GM21367 (cell line): ENCODE measurements around the gene GJC2.

ENCODE experiments used
- ATAC-seq: cut with Tn5 transposase; IDR thresholded peaks from one replicate; pipeline ENCODE4 v1.9.1; 2021; ENCODE audit not compliant: unreplicated experiment

The GJC2 gene

DNA sequence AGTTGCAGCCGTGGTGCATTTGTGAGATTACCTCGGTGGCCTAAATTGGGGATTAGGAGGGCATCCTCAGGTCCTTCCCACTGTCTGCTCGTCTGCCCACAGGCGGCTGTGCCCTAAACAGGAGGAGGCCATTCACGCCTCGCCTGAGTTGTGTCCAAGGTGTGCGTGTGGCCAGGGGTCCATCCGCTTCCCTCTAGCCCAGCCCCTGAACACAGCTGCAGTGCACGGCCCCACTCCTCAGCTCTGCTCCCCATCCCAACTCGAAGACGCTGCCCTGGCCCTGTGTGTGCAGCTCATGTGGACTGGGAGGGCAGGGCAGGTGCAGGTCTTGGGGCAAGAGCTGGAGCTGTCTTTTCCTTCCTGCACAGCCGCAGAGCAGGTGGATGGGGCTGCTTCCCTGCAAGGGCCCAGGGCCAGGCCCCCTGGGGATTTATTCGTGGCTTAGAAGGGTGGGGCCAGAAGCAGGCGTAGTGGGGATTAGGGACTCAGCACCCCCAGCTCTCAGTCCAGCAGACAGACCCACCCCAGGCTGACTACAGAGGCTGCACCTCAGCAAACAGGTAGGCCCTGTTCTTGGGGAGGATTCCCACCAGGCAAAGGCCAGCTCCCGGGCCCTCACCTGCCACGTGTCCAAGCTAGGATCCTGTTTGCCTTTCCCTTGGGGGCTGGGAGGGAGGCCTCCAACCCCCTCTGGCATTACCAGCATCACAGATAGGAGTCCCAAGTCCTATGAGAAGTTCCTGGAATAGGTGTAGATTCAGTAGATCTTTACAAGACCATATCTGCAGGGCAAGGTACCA lies 5.3 kb upstream of the GJC2 start:
- no peak for ATAC-seq

DNA sequence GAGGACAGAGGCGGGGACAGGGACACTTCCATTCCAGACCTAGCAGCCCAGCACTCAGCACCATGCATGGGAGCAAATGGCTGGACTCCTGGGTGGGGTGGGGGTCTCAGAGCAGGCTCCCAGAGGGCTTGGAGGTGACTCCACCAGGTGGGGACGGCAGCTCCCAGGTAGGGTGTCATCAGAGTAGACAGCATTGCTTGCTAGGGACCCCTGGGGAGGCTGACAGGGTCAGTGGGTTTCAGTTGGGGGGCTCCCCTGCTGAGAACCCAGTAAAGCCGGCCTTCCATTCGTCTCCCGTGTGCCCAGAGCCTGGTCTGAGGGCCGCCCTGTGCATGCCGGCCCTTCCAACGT lies 4.8 kb upstream of the GJC2 start:
- ATAC-seq, result no peak

- no peak for ATAC-seq
Observed at GRCh38 chr1:228145463-228146416, 4.0 kb upstream of the GJC2 start.

- ATAC-seq, result no peak
Observed at GRCh38 chr1:228146417-228147150, 3.1 kb upstream of the GJC2 start.

DNA sequence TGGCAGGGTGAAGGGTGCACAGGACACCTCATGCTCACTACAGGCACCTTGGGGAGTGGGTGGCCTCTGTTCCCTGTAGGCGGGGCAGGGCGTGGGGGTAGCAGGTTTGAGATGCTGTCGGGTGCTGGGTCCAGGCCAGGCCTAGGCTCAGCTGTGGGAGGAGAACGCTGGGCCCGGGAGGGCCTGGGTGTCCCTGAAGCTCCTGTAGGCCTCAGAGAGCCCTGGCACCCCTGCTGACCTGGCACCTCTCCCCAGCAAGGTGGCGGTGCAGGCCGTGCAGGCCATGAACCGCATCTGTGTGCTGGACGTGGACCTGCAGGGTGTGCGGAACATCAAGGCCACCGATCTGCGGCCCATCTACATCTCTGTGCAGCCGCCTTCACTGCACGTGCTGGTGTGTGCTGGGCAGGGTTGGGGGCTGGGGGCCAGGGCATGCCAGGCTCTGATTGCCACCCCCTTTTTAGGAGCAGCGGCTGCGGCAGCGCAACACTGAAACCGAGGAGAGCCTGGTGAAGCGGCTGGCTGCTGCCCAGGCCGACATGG lies 2.5 kb upstream of the GJC2 start:
- ATAC-seq, result no peak

DNA sequence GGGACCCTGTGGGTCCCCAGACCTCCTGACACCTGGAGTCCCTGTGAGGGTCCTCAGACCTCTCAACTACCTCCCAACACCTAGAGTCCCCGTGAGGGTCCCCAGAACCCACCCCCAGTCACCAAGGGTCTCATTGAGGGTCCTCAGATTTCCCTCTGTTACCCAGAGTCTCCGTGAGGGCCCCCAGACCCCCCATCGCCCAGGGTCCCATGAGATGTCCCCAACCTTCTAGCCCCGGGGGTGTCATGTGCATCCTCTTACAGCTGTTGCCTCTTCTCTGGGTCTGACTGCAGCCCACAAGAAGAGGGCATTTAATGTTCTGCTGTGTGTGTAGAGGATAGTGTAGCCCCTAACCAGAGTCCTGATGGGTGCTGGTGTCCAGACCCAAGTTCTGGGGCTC lies 2.0 kb upstream of the GJC2 start:
- no peak for ATAC-seq

DNA sequence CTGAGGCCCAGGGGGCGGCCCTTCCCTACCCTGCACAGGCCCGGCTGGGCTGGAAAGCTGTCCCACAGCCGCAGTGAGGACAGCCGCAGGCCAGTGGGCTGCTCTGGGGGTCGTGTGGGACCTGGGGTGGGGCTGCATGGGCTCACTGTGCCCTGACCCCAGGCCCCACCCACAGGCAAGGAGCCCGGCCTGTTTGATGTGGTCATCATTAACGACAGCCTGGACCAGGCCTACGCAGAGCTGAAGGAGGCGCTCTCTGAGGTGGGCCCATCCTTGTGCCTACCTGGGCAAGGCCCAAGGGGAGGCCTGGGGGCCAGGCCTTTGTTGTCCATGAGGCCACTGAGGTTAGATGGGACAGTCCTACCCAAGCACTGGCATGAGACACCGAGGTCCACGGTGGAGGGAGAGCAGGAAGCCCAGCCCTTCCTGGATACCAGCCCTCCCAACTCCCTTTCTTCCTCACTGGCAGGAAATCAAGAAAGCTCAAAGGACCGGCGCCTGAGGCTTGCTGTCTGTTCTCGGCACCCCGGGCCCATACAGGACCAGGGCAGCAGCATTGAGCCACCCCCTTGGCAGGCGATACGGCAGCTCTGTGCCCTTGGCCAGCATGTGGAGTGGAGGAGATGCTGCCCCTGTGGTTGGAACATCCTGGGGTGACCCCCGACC lies 1.4 kb upstream of the GJC2 start:
- no peak for ATAC-seq

DNA sequence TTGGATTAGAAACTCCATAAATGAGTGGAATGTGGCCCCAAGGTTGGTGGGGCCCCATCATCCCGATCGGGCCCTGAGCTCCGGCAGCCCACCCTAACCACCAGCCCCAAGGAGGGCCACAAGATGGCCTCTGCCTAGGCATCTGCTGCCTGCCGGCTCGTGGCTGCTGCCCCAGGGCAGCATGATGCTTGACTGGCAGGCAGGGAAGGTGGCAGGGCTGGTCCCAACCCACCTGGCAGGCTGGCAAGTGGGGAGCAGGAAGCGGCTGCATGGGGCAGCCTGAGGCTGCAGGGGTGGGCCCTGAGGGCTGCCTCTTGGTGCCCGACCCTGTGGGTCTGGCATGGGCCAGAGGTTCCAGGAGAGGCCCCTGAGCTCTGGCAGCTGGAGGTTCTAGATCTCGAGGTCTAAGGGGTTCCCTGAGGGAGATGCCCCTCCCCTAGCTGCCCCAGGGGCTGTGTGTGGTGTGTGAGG lies 760 bp upstream of the GJC2 start:
- ATAC-seq, result no peak

- no peak for ATAC-seq
Observed at GRCh38 chr1:228150120-228150460, 360 bp downstream of the GJC2 start.

DNA sequence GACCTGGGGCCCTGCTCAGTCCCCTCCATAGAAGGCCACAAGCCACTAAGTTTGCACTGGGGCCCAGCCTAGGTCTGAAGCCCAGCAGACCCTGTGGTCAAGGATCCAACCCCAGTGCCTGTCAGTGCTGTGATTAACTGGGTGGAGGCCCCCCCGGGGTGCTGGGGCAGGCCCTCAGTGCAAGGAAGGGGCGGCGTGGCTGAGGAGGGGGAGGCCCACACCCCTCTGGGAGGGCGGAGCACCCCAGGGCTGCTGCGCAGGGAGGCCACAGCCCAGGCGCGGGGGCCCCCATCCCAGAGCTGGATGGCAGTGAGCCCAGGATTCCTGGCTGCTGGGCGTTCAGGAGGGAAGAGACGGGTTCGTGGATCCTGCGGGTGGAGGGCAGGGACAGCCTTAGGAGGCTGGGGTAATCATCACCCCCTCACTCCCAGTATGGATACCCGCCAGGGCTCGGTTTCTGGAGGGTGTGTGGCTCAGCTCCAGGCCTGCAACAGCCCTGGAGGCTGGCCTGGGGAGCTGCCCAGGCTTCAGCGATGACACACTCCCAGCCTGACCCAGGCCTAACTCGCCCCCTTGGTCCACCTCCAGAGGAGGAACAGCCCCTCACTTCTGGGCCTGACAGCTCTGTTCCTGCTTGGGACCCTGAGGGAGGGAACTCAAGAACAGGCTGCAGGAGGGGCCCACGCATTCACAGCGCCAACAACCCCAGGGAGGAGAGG lies 890 bp downstream of the GJC2 start:
- ATAC-seq, result no peak

DNA sequence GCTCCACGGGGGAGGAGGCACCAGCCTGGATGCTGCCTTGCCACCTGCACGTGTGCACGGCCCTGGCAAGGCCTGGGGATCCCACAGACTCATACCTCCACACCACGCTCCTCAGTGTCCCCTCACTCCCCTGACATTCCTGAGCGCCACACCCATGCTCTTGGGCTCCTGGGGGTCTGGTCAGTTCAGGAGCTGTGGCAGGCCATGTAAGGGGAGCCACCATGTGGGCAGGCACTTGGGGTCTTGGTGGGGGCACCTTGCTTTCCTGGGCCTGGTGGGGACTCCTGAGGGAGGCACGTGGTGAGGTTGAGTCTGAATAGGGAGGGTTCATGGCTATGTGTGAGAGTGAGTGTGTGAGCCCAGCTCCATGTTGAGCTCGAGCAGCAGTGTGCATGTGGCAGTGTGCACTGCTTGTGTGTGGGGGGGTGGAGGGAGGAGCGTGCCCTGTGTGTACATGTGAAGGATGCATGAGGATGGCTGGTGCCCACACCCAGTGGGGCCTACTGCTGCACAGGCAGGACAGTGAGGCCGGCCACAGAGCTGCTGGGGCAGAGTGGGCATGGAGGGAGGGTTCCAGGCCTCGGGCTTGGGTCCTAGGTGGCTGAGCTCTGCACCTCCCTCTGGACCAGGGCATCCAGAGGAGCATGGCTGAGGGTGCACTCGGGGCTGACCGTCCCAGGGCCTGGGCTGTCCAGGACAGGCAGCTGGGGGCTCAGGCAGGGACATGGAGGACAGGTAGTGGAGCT lies 1.6 kb downstream of the GJC2 start:
- ATAC-seq, result no peak

GRCh38 chr1:228152097-228152917 lies 2.6 kb downstream of the GJC2 start:
- no peak for ATAC-seq

- no peak for ATAC-seq
Observed at GRCh38 chr1:228152918-228153258, 3.2 kb downstream of the GJC2 start.

- no peak for ATAC-seq
Observed at GRCh38 chr1:228154021-228154669, 4.4 kb downstream of the GJC2 start.

DNA sequence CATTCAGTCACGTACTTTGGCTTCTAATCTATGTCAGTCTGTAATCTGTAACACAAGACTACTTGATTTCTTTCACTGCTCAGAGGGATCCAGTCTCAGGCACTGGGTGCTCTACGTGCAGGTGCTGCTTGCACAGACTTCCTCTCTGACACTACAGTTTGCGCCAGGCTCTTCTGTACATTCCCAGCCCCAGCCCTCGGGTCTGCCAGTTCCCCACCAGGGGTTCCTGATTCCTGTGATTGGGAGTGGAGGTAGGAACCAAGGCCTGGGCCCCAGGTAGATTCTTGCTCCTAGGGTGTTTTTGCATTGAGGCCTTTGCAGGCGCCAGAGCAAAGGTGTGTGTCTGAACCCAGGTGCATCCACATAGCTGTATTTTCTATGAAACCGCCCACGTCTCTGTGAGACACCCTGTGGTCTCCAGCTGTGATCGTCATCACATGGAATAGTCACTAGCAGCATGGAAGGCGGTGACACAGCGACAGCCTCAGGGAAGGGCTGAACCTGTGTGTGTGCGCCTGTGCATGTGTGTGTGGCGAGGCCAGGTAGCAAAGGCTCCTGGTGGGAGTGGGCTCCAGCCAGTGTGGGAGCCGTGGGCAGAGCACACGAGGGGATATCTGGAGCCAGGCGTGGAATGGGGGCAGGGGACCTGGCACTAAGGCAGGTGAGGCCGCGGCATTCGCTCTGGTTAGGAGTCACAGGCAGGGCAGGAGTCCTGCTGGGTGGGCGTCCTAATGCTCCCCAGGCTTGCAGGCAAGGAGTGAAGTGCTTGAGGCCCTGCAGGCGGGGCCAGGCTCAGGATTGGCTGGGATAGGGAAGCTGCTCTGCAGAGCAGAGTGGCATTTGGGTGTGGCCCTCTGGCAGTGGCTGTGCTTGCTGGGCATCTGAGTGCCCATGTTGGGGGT lies 5.2 kb downstream of the GJC2 start:
- no peak for ATAC-seq

GRCh38 chr1:228155596-228156514 lies 6.1 kb downstream of the GJC2 start:
- no peak for ATAC-seq
